NCI-H226 (cell line): ENCODE data around the gene PHACTR2.
A peak's percentile ranks its signal among the peaks of the same experiment; 100 is the strongest.

Experiments
- DNase-seq: peaks from one replicate; pipeline ENCODE4 v3.0.0-alpha.2; 2015

PHACTR2 gene

DNA sequence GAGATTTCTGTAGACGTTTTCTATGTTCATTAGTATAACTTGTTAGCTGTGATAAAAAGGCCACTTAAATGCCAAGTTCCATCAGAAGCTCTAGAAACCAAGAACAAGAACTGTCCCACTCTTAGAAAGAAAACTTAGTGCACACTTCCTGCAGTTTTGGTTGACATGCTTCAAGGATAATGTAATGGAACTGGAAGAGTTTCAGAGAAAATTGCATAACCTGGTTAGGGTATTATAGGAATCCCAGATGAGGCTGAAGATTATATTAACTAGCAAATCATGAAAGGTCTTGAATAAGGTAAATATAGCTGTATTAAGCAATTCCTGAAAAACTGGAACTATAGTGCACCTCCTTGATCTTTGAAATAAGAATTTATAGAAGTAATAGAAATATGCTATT lies 1.8 kb upstream of the PHACTR2 start:
- peak; percentile 68 for DNase-seq

GRCh38 chr6:143676437-143677045 lies 1.2 kb upstream of the PHACTR2 start:
- no peak for DNase-seq

DNA sequence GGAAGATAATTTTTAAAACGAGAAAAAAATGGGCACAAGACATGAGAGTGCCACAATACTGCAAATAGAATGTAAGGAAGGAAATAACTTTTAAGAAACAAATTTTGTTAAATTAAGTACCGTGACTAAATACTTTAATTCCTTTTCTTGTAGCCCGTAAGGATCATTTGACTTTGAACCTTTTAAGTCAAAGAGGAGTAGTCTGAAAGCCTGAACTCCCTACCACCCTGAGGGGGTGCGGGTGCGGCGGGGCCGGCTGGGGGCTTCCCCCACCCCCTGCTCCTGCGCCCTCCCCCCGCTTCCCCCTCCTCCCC lies 231 bp upstream of the PHACTR2 start:
- DNase-seq, result no peak

DNA sequence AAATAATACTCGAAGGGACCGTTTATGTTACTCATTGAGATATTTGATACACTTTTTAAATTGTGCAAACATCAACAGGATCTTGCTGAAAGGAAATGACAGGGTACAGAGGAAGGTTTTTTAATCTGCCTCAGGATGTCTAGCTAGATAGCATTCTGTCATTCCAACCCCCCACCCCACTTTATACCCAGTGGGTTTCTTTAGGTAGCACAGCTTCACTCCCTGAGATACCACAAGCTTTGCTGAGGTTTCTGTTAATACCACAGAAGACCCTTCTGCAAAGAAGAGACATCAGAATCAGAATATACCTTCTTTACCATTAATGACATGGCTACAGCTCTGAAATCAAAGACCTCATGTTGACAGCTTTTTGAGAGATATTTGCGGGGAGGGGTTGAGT lies 1.3 kb downstream of the PHACTR2 start:
- DNase-seq, result no peak

DNA sequence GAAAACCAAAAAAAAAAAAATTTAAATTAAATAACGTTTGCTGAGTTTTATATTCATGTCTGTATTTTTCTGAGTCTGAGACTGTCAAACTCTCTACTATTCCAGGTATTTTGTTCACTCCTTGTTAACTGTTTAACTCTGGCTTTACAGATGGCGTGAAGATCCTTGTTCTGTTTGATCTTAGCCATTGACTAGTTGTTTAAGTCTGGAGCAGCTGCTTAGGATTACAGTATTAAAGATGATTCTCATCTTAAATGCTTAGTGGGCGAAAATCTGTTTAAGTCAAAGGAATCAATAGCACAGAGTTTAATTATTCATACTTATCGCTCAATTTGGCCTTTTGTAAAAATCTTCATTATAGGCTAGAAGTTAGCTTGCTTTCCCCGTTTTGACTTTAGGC lies 2.4 kb downstream of the PHACTR2 start:
- no peak for DNase-seq

- no peak for DNase-seq
These were observed 5.0 kb downstream of the PHACTR2 start for GRCh38 chr6:143682805-143683204.

DNA sequence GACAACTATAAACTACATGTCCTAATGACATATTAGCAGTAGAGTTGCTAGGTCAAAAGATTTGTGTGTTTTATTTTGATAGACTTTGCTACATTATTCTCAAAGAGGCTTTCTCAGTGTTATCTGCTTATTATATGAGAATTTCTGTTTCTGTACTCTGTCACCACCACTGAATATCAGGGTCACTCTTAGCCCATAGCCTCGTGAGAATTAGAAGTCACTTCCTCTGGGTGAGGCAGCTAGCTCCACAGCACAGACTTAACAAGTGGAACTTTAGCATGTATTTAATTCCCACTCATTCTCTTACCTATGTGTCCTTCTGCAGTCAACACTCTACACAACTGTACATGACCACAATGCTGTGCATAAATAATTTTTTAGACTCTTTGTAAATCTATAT lies 6.7 kb downstream of the PHACTR2 start:
- no peak for DNase-seq

DNA sequence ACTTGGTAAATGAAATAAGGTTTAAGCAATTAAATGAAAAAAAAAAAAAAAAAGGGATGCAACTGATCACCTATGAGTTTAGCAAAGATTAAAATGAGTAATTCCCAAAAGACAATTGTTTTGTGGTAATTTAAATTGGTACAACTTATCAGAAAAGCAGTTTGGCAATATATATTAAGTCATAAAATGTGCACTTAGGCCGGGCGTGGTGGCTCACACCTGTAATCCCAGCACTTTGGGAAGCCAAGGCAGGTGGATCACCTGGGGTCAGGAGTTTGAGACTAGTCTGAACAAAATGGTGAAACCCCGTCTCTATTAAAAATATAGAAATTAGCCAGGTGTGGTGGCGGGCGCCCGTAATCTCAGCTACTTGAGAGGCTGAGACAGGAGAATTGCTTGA lies 7.9 kb downstream of the PHACTR2 start:
- DNase-seq, result no peak

DNA sequence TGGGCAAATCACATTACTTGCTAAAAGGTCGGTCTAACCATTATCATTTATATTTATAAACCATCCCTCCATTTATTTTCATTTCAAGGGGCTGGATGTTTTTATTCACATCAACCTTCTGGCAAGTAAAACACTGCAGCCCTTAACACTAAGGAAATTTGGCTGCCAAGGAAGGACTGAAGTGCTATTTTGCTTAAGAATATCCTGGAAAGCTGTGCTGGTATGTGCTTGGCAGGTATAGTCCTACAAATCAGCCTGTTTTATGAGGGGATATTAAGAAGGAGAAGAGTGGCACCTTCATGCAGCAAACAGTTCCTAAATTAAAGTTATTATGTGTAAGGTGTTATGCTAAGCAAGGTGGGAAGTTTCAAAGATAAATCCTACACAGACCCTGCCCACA lies 9.8 kb downstream of the PHACTR2 start:
- DNase-seq, result no peak

DNA sequence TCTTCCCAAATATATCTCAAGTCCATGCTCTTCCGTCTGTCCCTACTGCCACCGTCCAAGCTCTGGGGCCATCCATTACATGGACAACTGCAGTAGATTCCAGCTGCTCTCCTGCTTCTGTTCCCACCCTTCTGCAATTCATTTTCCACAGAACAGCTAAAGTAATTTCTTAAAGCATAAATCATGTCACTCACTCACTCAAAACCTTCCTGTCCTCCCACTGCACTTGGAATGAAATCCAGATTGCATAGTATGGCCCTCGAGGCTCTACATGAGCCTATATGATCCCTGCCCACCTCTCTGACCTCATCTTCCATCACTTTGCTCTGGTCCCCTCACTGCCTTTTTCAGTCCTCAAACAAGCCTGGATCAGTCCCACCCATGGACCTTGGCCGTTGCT lies 10.9 kb downstream of the PHACTR2 start:
- DNase-seq, result peak; percentile 22

DNA sequence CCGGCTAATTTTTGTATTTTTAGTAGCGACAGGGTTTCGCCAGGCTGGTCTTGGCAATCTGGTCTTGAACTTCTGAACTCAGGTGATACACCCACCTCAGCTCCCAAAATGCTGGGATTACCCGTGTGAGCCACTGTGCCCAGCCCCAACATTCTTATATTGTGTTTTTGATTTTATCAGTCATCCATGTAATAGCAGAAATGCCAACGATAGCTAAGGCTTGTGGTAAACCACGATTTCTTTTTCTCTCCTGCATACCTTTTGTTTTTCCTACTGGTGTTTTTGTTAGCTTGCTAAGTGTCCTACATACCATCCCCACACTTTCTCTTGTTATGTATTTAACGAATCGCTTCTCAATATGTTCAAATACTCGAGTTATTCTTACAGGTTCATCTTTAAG lies 12.1 kb downstream of the PHACTR2 start:
- DNase-seq, result peak; percentile 49

GRCh38 chr6:143691155-143691554 lies 13.4 kb downstream of the PHACTR2 start:
- DNase-seq, result no peak

DNA sequence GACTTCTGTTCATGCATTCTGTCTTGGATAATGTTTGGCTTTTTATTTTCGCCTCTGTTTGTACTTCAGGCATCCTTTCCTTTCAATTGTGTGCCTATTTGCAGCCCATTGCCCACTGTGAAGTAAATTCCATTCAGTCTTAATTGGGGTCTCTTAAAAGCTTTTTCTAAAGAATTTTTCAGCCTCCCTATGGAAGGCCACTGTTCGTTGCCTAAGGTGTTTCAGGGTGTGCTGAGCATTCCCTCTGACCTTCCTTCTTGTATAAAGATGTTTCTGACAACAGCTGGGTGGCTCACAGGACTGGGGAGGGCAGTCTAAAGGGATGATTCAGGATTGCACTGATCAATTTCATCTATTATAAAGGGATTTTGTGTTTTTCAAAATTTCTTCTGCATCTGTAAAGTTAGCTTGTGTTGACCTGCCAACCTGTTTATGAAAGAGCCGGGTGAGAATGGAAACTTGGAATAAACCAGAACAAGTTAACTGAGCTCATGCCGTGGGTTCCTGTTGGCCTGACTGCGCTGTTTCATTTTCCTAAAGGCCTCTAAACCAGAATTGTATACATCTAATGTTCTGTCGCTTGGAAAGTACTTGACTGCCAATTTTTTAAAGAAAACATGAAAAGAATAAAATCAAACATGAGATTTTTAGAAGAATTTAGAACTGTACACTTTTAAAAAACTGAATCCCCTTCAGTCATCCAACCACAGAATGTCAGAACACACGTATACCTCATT lies 14.3 kb downstream of the PHACTR2 start:
- no peak for DNase-seq

DNA sequence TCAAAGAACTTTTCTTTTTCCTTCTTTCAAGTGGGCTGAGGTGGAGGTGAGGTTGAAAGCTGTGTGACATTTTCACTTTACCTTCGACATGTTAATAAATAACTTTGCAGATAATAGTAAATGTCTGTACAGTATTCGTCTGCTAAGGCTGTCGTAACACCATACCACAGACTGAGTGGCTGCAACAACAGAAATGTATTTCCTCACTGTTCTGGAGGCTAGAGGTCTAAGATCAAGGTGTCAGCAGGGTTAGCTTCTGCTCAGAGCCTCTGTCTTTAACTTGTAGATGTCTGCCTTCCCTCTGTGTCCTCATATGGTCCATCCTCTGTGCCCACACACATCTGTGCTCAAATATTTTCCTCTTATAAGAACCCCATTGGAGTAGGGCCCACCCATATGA lies 14.9 kb downstream of the PHACTR2 start:
- DNase-seq, result no peak

- DNase-seq, result no peak
These were observed 16.2 kb downstream of the PHACTR2 start for GRCh38 chr6:143694013-143694412.

DNA sequence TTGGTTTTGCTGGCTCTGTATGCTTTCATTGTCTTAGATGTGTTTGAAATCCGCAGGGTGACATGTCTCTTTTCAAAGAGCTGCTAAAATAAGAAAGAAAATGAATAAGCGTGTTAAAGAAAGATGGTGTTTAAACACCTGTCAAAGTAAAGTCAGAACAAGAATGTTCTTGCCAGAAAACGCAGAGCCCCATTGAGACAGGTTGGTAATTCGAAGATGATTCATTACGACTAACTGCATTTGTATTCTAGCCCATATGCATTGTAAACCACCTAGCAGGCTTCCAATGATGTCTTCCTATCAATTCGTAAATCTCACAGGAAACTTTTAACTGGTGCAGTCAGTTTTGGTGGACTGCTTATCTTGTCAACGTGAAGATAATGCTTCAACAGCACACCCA lies 16.8 kb downstream of the PHACTR2 start:
- peak; percentile 71 for DNase-seq

- no peak for DNase-seq
These were observed 17.6 kb downstream of the PHACTR2 start for GRCh38 chr6:143695130-143695968.

GRCh38 chr6:143695969-143696663 lies 18.4 kb downstream of the PHACTR2 start:
- DNase-seq, result no peak

DNA sequence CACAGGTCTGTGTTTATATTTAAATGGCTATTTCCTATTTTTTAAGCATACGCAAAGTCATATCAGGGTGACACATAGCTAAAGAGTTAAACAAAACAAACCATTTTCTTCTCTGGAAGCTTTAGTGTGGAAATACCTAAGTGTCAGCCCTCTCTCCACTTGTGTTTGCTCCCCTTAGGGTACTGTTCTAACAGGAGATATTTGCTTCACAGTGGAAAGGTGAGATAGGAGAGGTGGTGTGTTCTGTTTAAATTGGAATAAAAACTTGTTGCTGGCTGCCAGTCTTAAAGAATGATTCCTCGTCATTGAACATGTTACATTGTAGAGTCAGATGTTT lies 18.9 kb downstream of the PHACTR2 start:
- no peak for DNase-seq

- no peak for DNase-seq
These were observed 19.5 kb downstream of the PHACTR2 start for GRCh38 chr6:143697076-143697800.

GRCh38 chr6:143698329-143698728 lies 20.6 kb downstream of the PHACTR2 start:
- no peak for DNase-seq

GRCh38 chr6:143698759-143699429 lies 21.1 kb downstream of the PHACTR2 start:
- no peak for DNase-seq
